Skeletal muscle satellite cell (primary cell): ENCODE data around the gene ECSIT. TPM values are rescaled to one million over a fixed set of nuclear protein-coding genes. Genes with fewer than 3 reads are reported as not detected.
"Not testable (repeated sequence)": the region's sequence is repeated elsewhere in the genome, so short reads cannot be mapped to it uniquely, and the experiment has no call there.

Source experiments
- H3K27me3 ChIP-seq: 2 replicates; pipeline ENCODE4 v1.7.0; 2013; ENCODE audit warnings: low read length; ENCODE audit not compliant: control insufficient read depth, insufficient read depth
- H3K36me3 ChIP-seq: 2 replicates; pipeline ENCODE4 v1.7.0; 2013; ENCODE audit warnings: mild to moderate bottlenecking, control low read depth, low read length; ENCODE audit not compliant: insufficient read depth
- H3K4me1 ChIP-seq: 2 replicates; pipeline ENCODE4 v1.7.0; 2013; ENCODE audit warnings: low read length; ENCODE audit not compliant: control insufficient read depth, insufficient read depth
- H3K4me2 ChIP-seq: 2 replicates; pipeline ENCODE4 v1.7.0; 2013; ENCODE audit warnings: mild to moderate bottlenecking, low read length
- H3K4me3 ChIP-seq: 2 replicates; pipeline ENCODE4 v1.7.0; 2013; ENCODE audit warnings: low read length
- H3K9ac ChIP-seq: 2 replicates; pipeline ENCODE4 v1.7.0; 2013; ENCODE audit warnings: mild to moderate bottlenecking, low read depth, low read length, moderate library complexity
- H3K9me3 ChIP-seq: replicated peaks from 2 replicates; pipeline ENCODE4 v1.7.0; 2013; ENCODE audit warnings: mild to moderate bottlenecking, control low read depth, low read length
- total RNA-seq: library from RNA; depleted of rRNA; stranded (reverse); fragments of >200 nt; gene quantifications from 2 replicates; pipeline ENCODE4 v1.2.3, GENCODE V29; 2012; rRNA removed

The ECSIT gene, protein sequence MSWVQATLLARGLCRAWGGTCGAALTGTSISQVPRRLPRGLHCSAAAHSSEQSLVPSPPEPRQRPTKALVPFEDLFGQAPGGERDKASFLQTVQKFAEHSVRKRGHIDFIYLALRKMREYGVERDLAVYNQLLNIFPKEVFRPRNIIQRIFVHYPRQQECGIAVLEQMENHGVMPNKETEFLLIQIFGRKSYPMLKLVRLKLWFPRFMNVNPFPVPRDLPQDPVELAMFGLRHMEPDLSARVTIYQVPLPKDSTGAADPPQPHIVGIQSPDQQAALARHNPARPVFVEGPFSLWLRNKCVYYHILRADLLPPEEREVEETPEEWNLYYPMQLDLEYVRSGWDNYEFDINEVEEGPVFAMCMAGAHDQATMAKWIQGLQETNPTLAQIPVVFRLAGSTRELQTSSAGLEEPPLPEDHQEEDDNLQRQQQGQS
- 24.6 and 26.6 TPM in 2 replicates for total RNA-seq

- Histone ChIP-seq H3K27me3 (no peaks in the 10 kb centered on the region), H3K9me3 (no peaks in the 10 kb centered on the region), H3K4me3 (peak within 1 kb of the TSS; percentile 80), H3K9ac (peak within 1 kb of the TSS; percentile 81), H3K4me2 (peak within 1 kb of the TSS; percentile 81), H3K36me3 (no peaks in the 10 kb centered on the region), H3K4me1 (peaks cover 21% of the 10 kb centered on the region)
Observed at GRCh38 chr19:11528551-11529341, at the start of gene ECSIT. Gene ECSIT, minus strand, starts transcription at chr19:11529134. Its CDS starts 9,964 bp downstream, at chr19:11519170.

GRCh38 chr19:11577451-11578257 is 48.7 kb upstream of the ECSIT start, which contains the start of gene ACP5:
Gene ACP5, minus strand, starts transcription at chr19:11577645. Its CDS starts 328 bp downstream, at chr19:11577317.
- no peaks in the 10 kb centered on the region for H3K9me3 ChIP-seq
- peaks cover 4% of the 10 kb centered on the region for H3K4me1 ChIP-seq
- H3K9ac ChIP-seq, result no peak within 1 kb of the TSS
- H3K27me3 ChIP-seq, result peaks cover 5% of the 10 kb centered on the region
- H3K36me3 ChIP-seq, result no peaks in the 10 kb centered on the region
- H3K4me3 ChIP-seq, result no peak within 1 kb of the TSS
- no peak within 1 kb of the TSS for H3K4me2 ChIP-seq

GRCh38 chr19:11576227-11576626 is 47.3 kb upstream of the ECSIT start:
- H3K4me2 ChIP-seq, result no peak overlapping the region
- no peak overlapping the region for H3K4me3 ChIP-seq
- H3K4me1 ChIP-seq, result no peaks in the 10 kb centered on the region
- peaks cover 5% of the 10 kb centered on the region for H3K27me3 ChIP-seq
- no peaks in the 10 kb centered on the region for H3K9me3 ChIP-seq
- H3K36me3 ChIP-seq, result no peaks in the 10 kb centered on the region
- H3K9ac ChIP-seq, result no peak overlapping the region

DNA sequence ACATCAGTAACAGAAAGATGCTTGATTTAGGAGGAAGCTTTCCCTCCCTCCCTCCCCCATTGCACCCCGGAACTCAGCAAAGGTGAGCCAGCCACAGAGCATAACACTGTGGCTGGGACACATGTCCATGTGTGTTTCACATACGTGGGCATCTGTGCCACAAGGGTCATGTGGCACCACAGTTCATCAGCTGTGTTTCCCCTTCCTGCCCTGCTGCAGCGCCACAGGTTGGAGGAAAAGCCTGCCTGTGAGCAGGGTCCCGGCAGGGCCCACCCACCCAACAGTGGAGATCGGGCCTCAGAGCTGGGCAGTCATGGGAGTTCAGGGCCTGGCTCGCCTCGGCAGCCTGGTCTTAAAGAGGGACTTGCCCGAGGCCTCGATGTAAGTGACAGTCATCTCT is 45.8 kb upstream of the ECSIT start:
- Histone ChIP-seq H3K4me2 (no peak overlapping the region), H3K4me3 (no peak overlapping the region), H3K36me3 (no peaks in the 10 kb centered on the region), H3K9me3 (no peaks in the 10 kb centered on the region), H3K9ac (no peak overlapping the region), H3K4me1 (no peaks in the 10 kb centered on the region), H3K27me3 (peaks cover 5% of the 10 kb centered on the region)

GRCh38 chr19:11573763-11574162 is 44.8 kb upstream of the ECSIT start:
- not testable (repeated sequence) for H3K4me3 ChIP-seq, H3K9ac ChIP-seq, H3K9me3 ChIP-seq, H3K4me1 ChIP-seq, H3K4me2 ChIP-seq, H3K36me3 ChIP-seq, H3K27me3 ChIP-seq

DNA sequence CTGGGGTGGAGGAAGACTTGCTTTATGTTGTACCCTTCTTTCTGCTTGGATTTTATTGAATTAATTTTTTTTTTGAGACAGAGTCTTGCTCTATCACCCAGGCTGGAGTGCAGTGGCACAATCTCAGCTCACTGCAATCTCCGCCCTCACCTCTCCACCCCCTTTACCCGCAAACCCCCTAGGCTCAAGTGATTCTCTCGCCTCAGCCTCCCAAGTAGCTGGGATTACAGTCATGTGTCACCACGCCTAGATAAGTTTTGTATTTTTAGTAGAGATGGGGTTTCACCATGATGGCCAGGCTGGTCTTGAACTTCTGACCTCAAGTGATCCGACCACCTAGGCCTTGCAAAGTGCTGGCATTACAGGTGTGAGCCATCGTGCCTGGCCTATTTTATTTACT is 44.4 kb upstream of the ECSIT start:
- not testable (repeated sequence) for H3K4me1 ChIP-seq, H3K4me2 ChIP-seq, H3K9me3 ChIP-seq, H3K27me3 ChIP-seq, H3K4me3 ChIP-seq, H3K9ac ChIP-seq, H3K36me3 ChIP-seq

DNA sequence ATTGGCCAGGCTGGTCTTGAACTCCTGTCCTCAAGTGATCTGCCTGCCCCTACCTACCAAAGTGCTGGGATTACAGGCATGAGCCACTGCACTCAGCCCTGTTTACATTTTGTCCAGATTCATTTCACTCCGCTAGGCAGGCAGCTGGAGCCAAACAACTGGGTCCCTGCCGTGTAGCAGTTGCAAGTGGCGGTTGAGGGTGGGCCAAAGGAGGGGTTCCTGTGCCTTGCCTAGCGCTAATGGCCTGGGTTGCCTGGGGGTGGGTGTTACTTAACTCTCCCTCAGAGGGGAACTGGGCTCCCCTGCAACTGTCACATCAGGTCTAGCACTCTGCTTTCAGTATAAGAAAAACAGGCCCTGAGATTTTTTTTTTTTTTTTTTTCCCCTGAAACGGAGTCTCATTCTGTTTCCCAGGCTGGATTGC is 41.1 kb upstream of the ECSIT start:
- Histone ChIP-seq H3K4me2 (no peak overlapping the region), H3K27me3 (no peaks in the 10 kb centered on the region), H3K9me3 (no peaks in the 10 kb centered on the region), H3K4me1 (no peaks in the 10 kb centered on the region), H3K4me3 (no peak overlapping the region), H3K9ac (no peak overlapping the region), H3K36me3 (no peaks in the 10 kb centered on the region)

DNA sequence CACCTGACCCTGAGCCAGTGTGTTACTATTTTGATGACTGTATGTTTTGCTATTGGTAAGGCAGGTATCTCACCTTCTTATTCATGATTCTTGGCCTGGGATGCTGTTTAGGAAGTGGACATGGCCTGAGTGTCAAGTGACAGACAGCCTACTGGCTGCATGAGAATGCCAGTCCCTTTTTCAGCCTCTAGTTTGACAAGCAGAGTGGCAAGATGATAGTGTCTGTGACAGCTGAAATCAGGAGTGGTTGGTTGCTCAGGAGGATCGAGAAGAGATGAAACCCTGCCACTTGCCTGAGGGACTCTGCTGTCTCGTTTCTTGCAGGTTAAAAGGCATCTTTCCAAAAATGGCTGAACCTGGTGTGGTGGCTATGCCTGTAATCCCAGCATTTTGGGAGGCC is 37.2 kb upstream of the ECSIT start:
- Histone ChIP-seq H3K27me3 (no peaks in the 10 kb centered on the region), H3K4me1 (no peaks in the 10 kb centered on the region), H3K9ac (no peak overlapping the region), H3K4me2 (no peak overlapping the region), H3K4me3 (no peak overlapping the region), H3K36me3 (no peaks in the 10 kb centered on the region), H3K9me3 (no peaks in the 10 kb centered on the region)

- H3K4me3 ChIP-seq, H3K4me1 ChIP-seq: not testable (repeated sequence)
Observed at GRCh38 chr19:11565649-11565980, 36.7 kb upstream of the ECSIT start.

GRCh38 chr19:11564082-11564807 is 35.3 kb upstream of the ECSIT start:
- not testable (repeated sequence) for H3K4me1 ChIP-seq, H3K9me3 ChIP-seq, H3K4me2 ChIP-seq, H3K9ac ChIP-seq, H3K36me3 ChIP-seq, H3K27me3 ChIP-seq, H3K4me3 ChIP-seq

More at GRCh38 chr19:11565649-11565980, 36.7 kb upstream of the ECSIT start:
- not testable (repeated sequence) for H3K9me3 ChIP-seq, H3K36me3 ChIP-seq, H3K9ac ChIP-seq, H3K27me3 ChIP-seq, H3K4me2 ChIP-seq

GRCh38 chr19:11563532-11563931 is 34.6 kb upstream of the ECSIT start:
- H3K9ac ChIP-seq, result no peak overlapping the region
- H3K4me1 ChIP-seq, result no peaks in the 10 kb centered on the region
- no peaks in the 10 kb centered on the region for H3K27me3 ChIP-seq
- no peak overlapping the region for H3K4me3 ChIP-seq
- H3K36me3 ChIP-seq, result no peaks in the 10 kb centered on the region
- H3K9me3 ChIP-seq, result no peaks in the 10 kb centered on the region
- H3K4me2 ChIP-seq, result no peak overlapping the region
